GM12865 (cell line): Measurements from ENCODE around the gene LAMA5.

Source experiments
- DNase-seq: peaks from one replicate; pipeline ENCODE4 v3.0.0; 2010; ENCODE audit warnings: low read depth
- H3K4me3 ChIP-seq: 2 replicates; pipeline ENCODE4 v1.5.1; 2011; ENCODE audit warnings: mild to moderate bottlenecking, low read depth, low read length, control low read depth
- TF ChIP-seq, protein P1 (sequence below): IDR thresholded peaks from 2 replicates; pipeline ENCODE4 v1.5.1; 2011; ENCODE audit warnings: low read length, control low read depth, low read depth, inconsistent platforms; ENCODE audit not compliant: insufficient read depth; ENCODE audit errors: missing control alignments

Gene LAMA5

DNA sequence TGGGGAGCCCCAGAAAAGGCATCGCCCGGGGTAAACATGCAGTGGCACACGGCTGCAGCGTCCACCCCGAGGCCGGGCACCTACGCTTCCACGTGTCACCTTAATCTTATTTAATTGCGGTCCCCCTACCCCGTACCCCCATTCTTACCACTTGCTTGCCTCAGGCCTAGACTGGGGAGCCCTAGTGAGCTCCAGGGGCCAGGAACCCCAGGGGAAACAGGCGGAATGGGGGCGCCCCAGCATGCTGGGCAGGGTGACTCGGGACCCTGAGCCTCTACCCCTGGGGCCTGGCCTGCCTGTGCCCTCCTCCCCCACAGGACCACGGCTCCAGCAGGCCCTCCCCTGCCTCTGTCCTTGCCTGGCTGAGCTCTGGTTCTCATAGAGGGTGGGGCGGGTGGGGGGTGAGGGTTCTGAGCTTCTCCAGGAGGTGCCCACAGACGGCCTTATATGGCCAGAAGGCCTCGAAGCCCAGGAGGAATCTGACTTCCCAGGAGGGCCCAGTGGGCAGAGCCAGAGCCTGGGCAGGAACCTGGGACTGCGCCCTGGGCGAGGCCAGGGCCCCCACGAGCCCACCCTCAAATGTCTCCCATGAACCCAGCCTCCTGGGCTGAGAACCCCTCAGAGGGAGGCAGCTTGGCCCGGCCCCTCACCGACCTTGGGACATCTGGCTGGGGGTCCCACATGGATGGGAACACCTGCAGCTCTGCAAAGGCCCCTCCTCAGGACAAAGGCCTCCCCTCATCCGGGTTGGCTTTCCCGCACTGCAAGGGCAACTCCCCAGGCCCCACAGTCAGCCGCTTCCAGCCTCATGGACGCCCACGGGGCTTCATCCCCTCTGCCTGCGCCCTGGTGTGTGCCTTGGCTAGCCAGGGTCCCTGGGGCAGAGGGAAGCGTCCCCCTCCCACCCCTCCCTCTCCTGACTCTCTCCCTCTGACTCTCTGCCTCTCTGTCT lies 5.2 kb upstream of the LAMA5 start:
- TF ChIP-seq, protein P1, sequence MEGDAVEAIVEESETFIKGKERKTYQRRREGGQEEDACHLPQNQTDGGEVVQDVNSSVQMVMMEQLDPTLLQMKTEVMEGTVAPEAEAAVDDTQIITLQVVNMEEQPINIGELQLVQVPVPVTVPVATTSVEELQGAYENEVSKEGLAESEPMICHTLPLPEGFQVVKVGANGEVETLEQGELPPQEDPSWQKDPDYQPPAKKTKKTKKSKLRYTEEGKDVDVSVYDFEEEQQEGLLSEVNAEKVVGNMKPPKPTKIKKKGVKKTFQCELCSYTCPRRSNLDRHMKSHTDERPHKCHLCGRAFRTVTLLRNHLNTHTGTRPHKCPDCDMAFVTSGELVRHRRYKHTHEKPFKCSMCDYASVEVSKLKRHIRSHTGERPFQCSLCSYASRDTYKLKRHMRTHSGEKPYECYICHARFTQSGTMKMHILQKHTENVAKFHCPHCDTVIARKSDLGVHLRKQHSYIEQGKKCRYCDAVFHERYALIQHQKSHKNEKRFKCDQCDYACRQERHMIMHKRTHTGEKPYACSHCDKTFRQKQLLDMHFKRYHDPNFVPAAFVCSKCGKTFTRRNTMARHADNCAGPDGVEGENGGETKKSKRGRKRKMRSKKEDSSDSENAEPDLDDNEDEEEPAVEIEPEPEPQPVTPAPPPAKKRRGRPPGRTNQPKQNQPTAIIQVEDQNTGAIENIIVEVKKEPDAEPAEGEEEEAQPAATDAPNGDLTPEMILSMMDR = no peak
- H3K4me3 ChIP-seq = no peak overlapping the region
- DNase-seq = no peak

DNA sequence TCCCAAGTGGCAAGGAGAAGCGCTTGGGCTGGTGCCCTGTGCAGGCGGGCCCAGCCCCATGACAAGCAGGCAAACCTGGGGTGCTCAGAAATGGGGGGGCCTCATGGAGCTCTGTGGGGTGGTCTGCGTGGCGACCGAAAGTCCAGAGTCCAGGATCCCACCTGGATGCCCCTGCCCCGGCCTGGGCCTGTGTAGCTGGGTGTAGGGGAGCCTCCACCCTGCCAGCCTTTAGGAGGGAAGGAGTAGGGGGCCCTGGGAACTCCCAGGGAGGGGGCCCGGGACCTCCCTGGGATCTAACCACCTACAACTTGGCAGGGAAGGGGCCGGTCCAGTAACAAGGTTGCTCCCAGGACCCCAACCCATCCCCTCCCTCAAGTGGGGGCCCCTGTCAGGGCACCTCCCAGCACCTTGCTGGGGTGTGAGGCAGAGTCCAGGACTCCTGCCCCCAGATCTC lies 4.5 kb upstream of the LAMA5 start:
- no peak for DNase-seq
- TF ChIP-seq, protein P1 = no peak
- no peak overlapping the region for H3K4me3 ChIP-seq

DNA sequence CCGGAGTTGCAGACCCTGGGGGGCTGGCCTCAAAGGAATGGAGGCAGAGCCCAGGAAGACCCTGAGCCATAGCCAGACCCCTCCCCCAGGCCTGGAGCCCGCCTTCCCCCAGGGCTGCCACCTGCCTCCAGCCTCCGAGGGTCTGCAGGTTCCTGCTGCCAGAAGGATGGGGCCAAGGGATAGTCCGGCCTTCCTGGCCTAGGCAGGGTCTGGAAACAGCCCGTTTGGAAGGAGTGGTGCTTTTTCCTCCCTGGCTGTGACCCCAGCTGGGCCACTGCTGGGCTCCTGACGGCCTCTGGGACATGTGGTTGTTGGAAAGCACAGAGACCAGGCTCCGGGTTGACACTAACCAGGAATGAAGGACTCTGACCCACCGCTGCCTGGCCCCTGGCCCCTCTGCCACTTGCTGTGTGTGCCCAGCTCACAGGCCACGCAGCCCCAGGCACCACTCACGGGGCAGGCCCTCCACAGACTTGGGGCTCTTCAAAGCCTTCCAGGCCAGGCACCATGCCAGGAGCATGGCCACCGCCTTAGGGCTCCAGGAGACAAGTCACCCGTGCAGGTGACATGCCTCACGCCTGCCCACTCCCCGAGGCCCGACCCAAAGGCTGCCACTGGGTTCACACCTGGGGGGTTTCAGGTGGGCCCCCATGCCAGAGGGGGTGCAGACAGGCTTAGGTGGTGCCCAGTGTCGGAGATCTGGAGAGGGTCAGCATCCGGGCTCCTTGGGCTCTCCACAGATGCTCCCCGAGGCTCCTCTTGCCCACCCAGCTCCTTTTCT lies 3.9 kb upstream of the LAMA5 start:
- H3K4me3 ChIP-seq = no peak overlapping the region
- TF ChIP-seq, protein P1 = no peak
- no peak for DNase-seq

DNA sequence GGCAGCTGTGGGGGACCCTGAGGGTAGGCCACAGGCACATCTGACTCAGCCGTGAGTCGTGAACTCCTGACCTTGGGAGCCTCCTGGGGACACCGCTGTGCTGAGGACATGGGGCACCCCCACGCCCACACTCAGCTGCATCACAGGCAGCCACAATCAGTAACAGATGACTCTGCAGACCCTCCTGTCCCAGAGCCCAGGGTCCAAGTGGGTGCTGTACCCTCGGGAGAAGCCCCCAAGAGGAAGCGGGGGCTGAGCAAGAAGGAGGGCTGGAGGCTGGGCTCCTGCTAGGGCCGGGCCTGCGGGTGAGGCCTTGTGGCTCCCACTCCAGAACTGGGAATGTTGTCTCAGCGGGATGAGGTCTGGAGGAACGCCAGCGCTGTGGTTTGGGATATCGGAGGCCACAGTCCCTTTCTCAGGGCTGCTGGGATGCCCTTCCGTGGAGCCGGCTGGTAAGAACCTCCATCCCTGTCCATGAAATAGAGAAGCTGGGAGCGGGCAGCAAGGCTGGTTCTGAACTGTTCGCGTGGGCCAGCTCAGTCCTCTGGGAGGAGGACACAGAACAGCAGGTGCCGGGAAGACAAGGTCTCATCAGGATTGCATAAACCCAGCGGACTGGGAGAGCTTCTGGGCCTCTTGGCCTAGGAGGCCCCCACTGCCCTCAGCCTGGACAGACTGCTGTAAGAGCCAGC lies 3.1 kb upstream of the LAMA5 start:
- peak; percentile 31 for DNase-seq
- TF ChIP-seq, protein P1 = no peak
- no peak overlapping the region for H3K4me3 ChIP-seq

DNA sequence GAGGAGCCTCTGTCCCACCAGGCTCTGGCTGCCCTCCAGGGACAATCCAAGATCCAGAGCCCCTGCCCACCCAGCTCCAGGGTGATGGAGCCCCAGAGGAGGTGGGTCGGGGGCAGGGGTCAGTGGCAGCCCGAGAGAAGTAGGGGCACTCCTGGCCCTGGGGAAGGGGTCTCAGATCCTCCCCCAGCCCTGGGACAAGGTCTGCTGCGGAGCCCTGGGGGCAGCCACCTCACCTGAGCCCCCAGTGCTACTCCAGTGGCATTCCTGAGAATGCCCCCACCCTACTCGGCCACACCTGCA lies 2.7 kb upstream of the LAMA5 start:
- H3K4me3 ChIP-seq = no peak overlapping the region
- TF ChIP-seq, protein P1 = no peak
- DNase-seq = no peak

DNA sequence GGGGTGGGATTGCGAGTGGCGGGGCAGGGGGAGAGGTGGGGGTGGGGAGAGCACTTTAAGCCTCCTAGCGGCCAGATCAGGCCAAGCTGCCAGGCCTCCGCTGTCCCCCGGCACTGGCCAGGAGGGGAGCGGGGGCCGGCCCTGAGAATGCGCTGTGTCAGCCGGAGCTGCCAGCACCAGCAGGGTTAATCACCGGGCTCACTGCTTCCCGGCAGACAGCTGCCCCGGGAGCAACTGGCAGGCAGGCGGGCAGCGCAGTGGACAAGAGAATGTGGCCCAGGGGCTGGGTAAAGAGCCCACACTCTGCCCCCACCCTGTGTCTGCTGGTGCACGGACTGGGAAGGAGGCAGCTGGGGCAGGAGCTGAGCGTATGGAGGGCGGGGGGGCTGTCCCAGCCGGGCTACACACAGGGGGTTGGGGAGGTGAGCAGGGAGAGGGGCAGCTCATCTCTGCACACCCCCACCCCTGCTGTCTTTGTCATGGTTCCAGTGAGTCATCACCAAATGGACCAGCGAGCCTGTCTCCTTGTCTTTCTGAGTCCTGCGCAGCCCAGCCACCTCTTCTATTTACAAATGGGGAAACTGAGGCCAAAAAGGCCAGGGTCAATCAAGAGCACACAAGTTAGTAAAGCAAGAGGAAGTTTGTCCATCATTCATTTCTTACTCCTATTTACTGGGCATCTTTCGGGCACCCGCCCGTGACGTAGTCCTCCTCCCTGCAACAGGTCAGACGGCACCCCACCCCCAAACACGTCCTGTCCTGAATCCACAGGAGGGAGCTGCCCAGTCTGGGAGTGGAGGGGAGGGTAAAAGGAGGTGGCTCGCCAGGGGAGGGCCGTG lies 2.1 kb upstream of the LAMA5 start:
- no peak overlapping the region for H3K4me3 ChIP-seq
- TF ChIP-seq, protein P1 = peak; percentile 27
- DNase-seq = no peak
